ENCODE data around the gene KRTAP1-3. TPM values are rescaled to one million over a fixed set of nuclear protein-coding genes. Genes with fewer than 3 reads are reported as not detected.
"Not testable (repeated sequence)": the region's sequence is repeated elsewhere in the genome, so short reads cannot be mapped to it uniquely, and the experiment has no call there.

The KRTAP1-3 gene
- polyA plus RNA-seq, 2 of the 4 experiments (the other 2 are of a cell fraction) = not detected

GRCh38 chr17:41065829-41066624 is 31.4 kb upstream of the KRTAP1-3 start, which contains the start of gene KRTAP2-4:
Gene KRTAP2-4, minus strand, starts transcription at chr17:41065879. Its CDS starts 34 bp downstream, at chr17:41065845.
- 0 out of 6 replicates have a peak, but pooled peaks have one; percentile 32 to 38 for ATAC-seq
- H3K4me1 ChIP-seq = peaks cover 18% of the 10 kb centered on the region
- peak within 1 kb of the TSS in 1 of 2 experiments; percentile 41; a peak in 2 of 6 replicates for H3K27ac ChIP-seq
- peak; percentile 81 for FAIRE-seq
- POLR2A ChIA-PET = no interaction called here
- no peak within 1 kb of the TSS for H3K4me2 ChIP-seq
- 80% methylated on average over 6 of the region's 6 CpGs for WGBS (ENCODE audit: missing lambda C conversion rate)
- CTCF ChIA-PET = interaction anchor here (1.7 kb wide), 1 partner anchor 156 kb away, joined by 4 read pairs; no protein-coding TSS in a partner anchor
- DNase-seq (ENCODE audit: low read depth in 1 of 2, low spot score in 1 of 2) = peak; percentile 24 to 35
- TF ChIP-seq MAX (IDR thresholded peaks at IDR 0.05) = 0 out of 2 replicates have a peak, but pooled peaks have one; percentile 37
- TF ChIP-seq CBX2 (IDR thresholded peaks at IDR 0.05; ENCODE audit: borderline replicate concordance, low read depth) = no peak
- TF ChIP-seq EHMT2 (IDR thresholded peaks at IDR 0.05; ENCODE audit: low read depth) = no peak
- no peak for TF ChIP-seq BHLHE40 (IDR thresholded peaks at IDR 0.05; ENCODE audit: low read depth, low read length)
- TF ChIP-seq HOXB13 (CRISPR knock-in tag; IDR thresholded peaks at IDR 0.05; ENCODE audit: low read depth) = no peak
- no peak for TF ChIP-seq SREBF2 (IDR thresholded peaks at IDR 0.05)
- no peak for TF ChIP-seq ATOH8 (CRISPR knock-in tag; IDR thresholded peaks at IDR 0.05; ENCODE audit: low read depth)
- no peak for TF ChIP-seq POLR2A (IDR thresholded peaks at IDR 0.05; ENCODE audit: low read length)
- no peak for TF ChIP-seq CHD2 (IDR thresholded peaks at IDR 0.05; ENCODE audit: low read length, partially characterized antibody)
- TF ChIP-seq ZC3H11A (IDR thresholded peaks at IDR 0.05) = no peak
- no peak for TF ChIP-seq HEYL (CRISPR knock-in tag; IDR thresholded peaks at IDR 0.05)
- no peak for TF ChIP-seq TP53 (CRISPR knock-in tag; IDR thresholded peaks at IDR 0.05)
- no peak for TF ChIP-seq JUN (IDR thresholded peaks at IDR 0.05)
- TF ChIP-seq EHF (CRISPR knock-in tag; IDR thresholded peaks at IDR 0.05) = no peak
- TF ChIP-seq ESRRA (IDR thresholded peaks at IDR 0.05; ENCODE audit: borderline replicate concordance, low read length) = no peak
- no peak for TF ChIP-seq KDM5A (IDR thresholded peaks at IDR 0.05)
- no peak for TF ChIP-seq FOSB (CRISPR knock-in tag; IDR thresholded peaks at IDR 0.05)
- TF ChIP-seq CBX8 (IDR thresholded peaks at IDR 0.05) = no peak
- TF ChIP-seq TFCP2L1 (CRISPR knock-in tag; IDR thresholded peaks at IDR 0.05) = no peak
- TF ChIP-seq HES2 (IDR thresholded peaks at IDR 0.05) = no peak
- 0 out of 2 replicates have a peak, but pooled peaks have one; percentile 16 for TF ChIP-seq JUNB (IDR thresholded peaks at IDR 0.05)
- TF ChIP-seq MAZ (IDR thresholded peaks at IDR 0.05; ENCODE audit: borderline replicate concordance, low read depth, low read length) = no peak
- TF ChIP-seq HDAC2 (IDR thresholded peaks at IDR 0.05) = no peak
- TF ChIP-seq REST (IDR thresholded peaks at IDR 0.05) = no peak
- TF ChIP-seq HOXB5 (CRISPR knock-in tag; IDR thresholded peaks at IDR 0.05) = no peak
- TF ChIP-seq HOXA7 (CRISPR knock-in tag; IDR thresholded peaks at IDR 0.05) = no peak
- no peak for TF ChIP-seq PHF8 (IDR thresholded peaks at IDR 0.05; ENCODE audit: borderline replicate concordance, low read depth)
- TF ChIP-seq FOSL2 (IDR thresholded peaks at IDR 0.05) = no peak
- TF ChIP-seq FOSL2 (CRISPR knock-in tag; IDR thresholded peaks at IDR 0.05) = peak; percentile 60
- TF ChIP-seq NFE2L2 (conservative IDR thresholded peaks at IDR 0.05; ENCODE audit: low read length) = no peak
- peak in 1 of 2 experiments; percentile 61; a peak in 2 of 4 replicates for TF ChIP-seq CEBPB (IDR thresholded peaks at IDR 0.05)
- no peak for TF ChIP-seq RNF2 (IDR thresholded peaks at IDR 0.05; ENCODE audit: borderline replicate concordance, low read depth)
- no peak for TF ChIP-seq HMGXB4 (CRISPR knock-in tag; IDR thresholded peaks at IDR 0.05; ENCODE audit: borderline replicate concordance)
- H3K4me3 ChIP-seq = no peak within 1 kb of the TSS
- H3K9me3 ChIP-seq = no peaks in the 10 kb centered on the region

GRCh38 chr17:41065016-41065689 is 30.5 kb upstream of the KRTAP1-3 start:
- POLR2A ChIA-PET; H3K27ac ChIP-seq; H3K4me2 ChIP-seq; ATAC-seq; H3K9me3 ChIP-seq; FAIRE-seq; H3K4me3 ChIP-seq; DNase-seq (ENCODE audit: low read depth in 1 of 2, low spot score in 1 of 2): not testable (repeated sequence)
- CTCF ChIA-PET = interaction anchor here (1.0 to 1.4 kb wide), 2 partner anchors 485 to 598 kb away, joined by 3 to 4 read pairs; no protein-coding TSS in a partner anchor
- peaks cover 24% of the 10 kb centered on the region for H3K4me1 ChIP-seq
- WGBS (ENCODE audit: missing lambda C conversion rate) = 65% methylated on average over 7 of the region's 16 CpGs
